Activated CD4-positive, CD25-positive, alpha-beta regulatory T cell treated with anti-CD3 and anti-CD28 coated beads, Interleukin-2, amount 50 U/mL, for 72 hours (primary cell): Measurements from ENCODE around the gene SLC2A3.
"Not testable (repeated sequence)": the region's sequence is repeated elsewhere in the genome, so short reads cannot be mapped to it uniquely, and the experiment has no call there.

Experiments used
- DNase-seq: peaks from one replicate; pipeline ENCODE4 v3.0.0; 2021

The SLC2A3 gene

GRCh38 chr12:7950230-7950943 is 14.4 kb upstream of the SLC2A3 start:
- DNase-seq = not testable (repeated sequence)

- DNase-seq = no peak
Measured at GRCh38 chr12:7948589-7949260, 12.7 kb upstream of the SLC2A3 start.

GRCh38 chr12:7947011-7947410 is 11.0 kb upstream of the SLC2A3 start:
- DNase-seq = no peak

- not testable (repeated sequence) for DNase-seq
Measured at GRCh38 chr12:7944760-7945159, 8.8 kb upstream of the SLC2A3 start.

- no peak for DNase-seq
Measured at GRCh38 chr12:7940906-7941305, 4.9 kb upstream of the SLC2A3 start.

- DNase-seq = no peak
Measured at GRCh38 chr12:7937833-7938506, 2.0 kb upstream of the SLC2A3 start.

GRCh38 chr12:7934889-7935492 is 996 bp downstream of the SLC2A3 start:
- DNase-seq = no peak

GRCh38 chr12:7934091-7934888 is 1.7 kb downstream of the SLC2A3 start:
- DNase-seq = no peak

- peak; percentile 59 for DNase-seq
Measured at GRCh38 chr12:7933255-7933726, 2.7 kb downstream of the SLC2A3 start.

- not testable (repeated sequence) for DNase-seq
Measured at GRCh38 chr12:7932599-7933240, 3.3 kb downstream of the SLC2A3 start.

- DNase-seq = no peak
Measured at GRCh38 chr12:7929083-7929792, 6.7 kb downstream of the SLC2A3 start.

GRCh38 chr12:7927470-7927869 is 8.5 kb downstream of the SLC2A3 start:
- DNase-seq = no peak

GRCh38 chr12:7926068-7926666 is 9.8 kb downstream of the SLC2A3 start:
- not testable (repeated sequence) for DNase-seq

- no peak for DNase-seq
Measured at GRCh38 chr12:7923241-7924236, 12.4 kb downstream of the SLC2A3 start.

- not testable (repeated sequence) for DNase-seq
Measured at GRCh38 chr12:7921181-7921580, 14.8 kb downstream of the SLC2A3 start.

GRCh38 chr12:7918268-7918590 is 17.8 kb downstream of the SLC2A3 start:
- DNase-seq = not testable (repeated sequence)

- DNase-seq = no peak
Measured at GRCh38 chr12:7917392-7918267, 18.4 kb downstream of the SLC2A3 start.

GRCh38 chr12:7916936-7917335 is 19.1 kb downstream of the SLC2A3 start:
- DNase-seq = no peak
